ENCODE data around the gene STK25.
"Not testable (repeated sequence)": the region's sequence is repeated elsewhere in the genome, so short reads cannot be mapped to it uniquely, and the experiment has no call there.

STK25 gene

DNA sequence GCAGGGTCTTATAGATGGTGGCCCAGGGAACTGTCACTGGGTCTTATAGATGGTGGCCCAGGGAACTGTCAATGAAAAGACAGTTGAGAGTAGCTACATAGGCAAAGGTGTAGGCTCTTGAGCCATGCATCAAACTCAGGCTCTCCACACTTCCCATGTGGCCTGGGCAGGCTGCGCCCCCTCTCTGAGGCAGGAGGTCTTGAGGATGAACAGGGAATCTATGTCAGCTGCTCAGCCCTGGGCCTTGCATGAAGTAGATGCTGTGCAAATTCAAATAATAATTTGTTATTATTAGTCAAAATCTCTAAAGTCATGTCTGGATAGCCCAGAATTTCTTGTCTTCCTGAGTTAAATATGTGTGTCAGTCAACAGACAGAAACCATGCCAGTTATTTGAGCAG, 26.7 kb downstream of the STK25 start:
- no peak for DNase-seq
- in situ Hi-C loops (cut with HindIII; ENCODE audit: low pct_ligation_motif_present, low pct_unique_long_range_greater_than_20kb, low sequenced_read_pairs): no loop called here

DNA sequence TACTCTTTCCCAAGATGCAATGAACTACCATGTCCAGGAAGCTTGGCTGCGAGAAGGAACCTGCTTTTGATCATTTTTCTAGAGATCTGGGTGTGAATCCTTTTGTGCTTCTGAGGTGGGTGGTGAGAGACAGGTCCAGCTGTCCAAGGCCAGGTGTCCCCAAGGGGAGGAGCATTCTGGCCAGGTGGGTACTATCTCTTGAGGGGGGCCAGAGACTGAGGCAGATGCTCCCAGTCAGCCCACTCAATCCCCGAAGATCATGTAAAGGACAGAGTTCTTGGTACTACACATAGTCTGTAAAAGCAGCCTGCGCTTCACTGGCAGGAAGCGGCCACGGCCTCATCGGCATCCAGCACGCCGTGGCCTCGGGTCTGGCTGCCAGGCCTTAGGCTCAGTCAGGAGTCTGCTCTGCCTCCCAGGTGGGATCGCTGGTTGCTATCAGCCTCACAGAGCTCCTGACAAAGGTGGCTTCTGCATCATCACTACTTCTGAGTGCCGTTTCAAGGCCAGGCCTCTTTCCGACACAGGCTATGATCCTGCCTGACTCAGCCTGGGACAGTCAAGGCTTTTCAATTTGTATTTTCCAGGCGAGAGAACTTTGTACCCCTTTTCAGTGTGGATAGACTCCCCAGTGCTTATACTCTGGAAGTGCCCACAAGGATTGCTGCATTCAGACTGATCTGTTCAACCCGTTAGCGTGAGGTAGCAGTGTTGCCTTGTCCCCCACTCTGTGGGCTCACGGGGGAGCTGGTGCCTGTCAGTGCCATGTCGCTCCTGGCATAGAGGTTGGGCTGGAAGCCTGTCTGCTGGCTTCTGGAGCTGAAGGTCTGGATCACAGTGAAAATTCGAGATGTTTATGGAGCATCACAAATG, 29.1 kb downstream of the STK25 start:
- in situ Hi-C loops (cut with HindIII; ENCODE audit: low pct_ligation_motif_present, low pct_unique_long_range_greater_than_20kb, low sequenced_read_pairs): no loop called here
- DNase-seq: no peak

DNA sequence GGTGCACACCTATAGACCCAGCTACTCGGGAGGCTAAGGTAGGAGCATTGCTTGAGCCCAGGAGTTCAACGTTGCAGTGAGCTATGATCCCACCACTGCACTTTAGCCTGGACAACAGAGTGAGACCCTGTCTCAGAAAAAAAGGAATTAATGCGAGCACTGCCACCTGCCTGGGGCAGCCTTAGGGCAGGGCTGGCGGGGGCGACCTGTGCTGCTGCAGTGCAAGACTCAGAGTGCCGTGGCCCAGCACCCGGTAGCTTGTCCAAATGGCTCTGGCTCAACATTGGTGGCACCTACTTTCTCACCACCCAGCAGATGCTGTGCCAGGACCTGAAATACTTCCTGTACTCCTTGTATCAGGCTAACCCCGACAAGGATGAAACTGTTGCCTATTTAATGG, 30.2 kb downstream of the STK25 start:
- in situ Hi-C loops (cut with HindIII; ENCODE audit: low pct_ligation_motif_present, low pct_unique_long_range_greater_than_20kb, low sequenced_read_pairs): no loop called here
- no peak for DNase-seq

DNA sequence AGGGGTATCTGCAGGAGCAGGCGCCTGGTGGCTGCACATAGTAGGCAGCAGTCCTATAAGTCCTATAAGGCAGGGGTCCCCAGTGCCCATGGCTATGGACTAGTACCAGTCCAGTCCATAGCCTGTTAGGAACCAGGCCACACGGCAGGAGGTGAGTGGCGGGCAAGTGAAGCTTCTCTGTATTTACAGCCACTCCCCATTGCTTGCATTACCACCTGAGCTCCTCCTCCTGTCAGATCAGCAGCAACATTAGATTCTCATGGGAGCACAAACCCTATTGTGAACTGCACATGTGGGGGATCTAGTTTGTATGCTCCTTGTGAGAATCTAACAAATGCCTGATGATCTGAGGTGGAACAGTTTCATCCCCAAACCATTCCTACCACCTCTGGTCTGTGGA, 33.1 kb downstream of the STK25 start:
- in situ Hi-C loops (cut with HindIII; ENCODE audit: low pct_ligation_motif_present, low pct_unique_long_range_greater_than_20kb, low sequenced_read_pairs): no loop called here

DNA sequence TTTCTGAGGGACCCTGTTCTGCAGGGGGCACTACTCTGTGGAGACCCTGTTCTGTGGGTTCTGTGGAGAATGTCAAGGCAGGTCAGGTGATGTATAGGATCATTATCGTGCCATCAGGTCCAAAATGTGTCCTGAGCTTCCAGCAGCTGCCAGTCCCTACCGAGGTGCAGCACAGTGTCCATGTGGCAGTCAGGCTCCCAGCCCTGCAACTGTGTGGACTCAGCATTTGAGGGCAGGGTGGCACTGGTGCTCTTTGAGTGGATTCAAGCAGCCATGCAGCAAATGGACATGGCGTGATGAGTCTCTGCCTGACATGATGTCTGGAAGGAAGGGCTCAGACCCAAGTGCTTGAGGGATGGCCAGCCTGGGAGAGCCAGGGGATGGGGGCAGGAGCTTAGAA, 35.0 kb downstream of the STK25 start:
- DNase-seq: no peak
- in situ Hi-C loops (cut with HindIII; ENCODE audit: low pct_ligation_motif_present, low pct_unique_long_range_greater_than_20kb, low sequenced_read_pairs): no loop called here

More for the DNA sequence above, 33.1 kb downstream of the STK25 start:
- no peak for DNase-seq

DNA sequence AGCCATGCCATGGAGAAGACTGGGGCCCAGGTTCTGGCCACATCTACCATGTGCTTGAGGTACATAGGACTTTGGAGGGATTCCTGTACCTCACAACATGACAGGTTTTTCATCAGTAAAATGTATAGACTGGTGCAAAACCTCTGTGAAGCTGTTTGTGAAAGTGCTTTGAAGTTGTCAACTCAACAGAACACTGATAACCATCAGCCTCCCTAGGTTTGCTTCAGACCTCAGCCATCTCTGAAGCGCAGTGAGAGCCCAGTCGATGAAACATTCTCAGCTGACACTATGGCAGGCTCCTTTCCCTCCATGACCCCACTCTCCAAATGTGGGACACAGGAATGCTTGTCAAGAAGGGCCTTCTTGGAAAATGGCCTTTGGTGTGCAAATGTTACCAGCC, 38.6 kb downstream of the STK25 start:
- no peak for DNase-seq
- in situ Hi-C loops (cut with HindIII; ENCODE audit: low pct_ligation_motif_present, low pct_unique_long_range_greater_than_20kb, low sequenced_read_pairs): no loop called here

DNA sequence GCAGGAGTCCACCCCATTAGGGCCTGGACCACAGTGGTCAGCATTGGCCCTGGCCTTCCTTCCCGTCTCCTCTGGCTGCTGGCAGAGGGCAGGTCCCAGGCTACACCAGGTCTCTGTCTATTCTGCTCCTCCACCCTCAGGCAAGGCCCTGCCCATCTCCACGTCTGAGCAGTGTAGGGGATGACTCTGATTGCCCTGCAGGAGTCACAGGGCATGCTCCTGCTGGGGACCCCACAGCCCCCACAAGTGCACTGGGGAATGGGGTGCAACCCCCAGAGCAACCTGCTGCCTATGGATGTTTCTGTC, 40.0 kb downstream of the STK25 start:
- DNase-seq: no peak
- in situ Hi-C loops (cut with HindIII; ENCODE audit: low pct_ligation_motif_present, low pct_unique_long_range_greater_than_20kb, low sequenced_read_pairs): no loop called here

DNA sequence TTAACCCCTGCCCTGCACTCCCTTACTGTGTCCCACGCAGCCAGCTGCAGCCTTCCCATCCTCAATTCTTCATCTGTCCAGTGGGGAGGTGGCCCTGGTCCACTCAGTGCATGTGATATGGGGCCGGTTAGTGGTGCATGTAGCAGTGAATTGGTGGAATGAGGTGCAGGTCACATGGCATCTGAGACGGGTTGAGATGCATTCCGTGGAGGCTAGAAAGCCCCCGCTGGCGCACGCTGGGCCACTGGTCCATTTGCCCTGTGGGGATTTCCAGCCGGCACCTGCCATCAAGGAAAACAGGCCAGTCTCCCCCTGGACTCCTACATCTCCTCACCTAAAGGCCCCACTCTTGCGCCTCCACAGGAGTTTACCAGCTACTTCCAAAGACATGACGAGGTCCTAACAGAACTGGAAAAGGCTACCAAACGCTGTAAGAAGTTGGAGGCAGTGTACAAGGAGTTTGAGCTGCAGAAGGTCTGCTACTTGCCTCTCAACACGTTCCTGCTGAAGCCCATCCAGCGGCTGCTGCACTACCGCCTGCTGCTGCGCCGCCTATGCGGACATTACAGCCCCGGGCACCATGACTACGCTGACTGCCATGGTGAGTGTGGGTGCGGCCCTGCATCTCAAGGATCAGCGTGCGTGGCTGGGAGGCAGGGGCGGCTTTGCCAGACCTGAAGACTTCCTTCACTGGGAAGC, 40.5 kb downstream of the STK25 start:
- in situ Hi-C loops (cut with HindIII; ENCODE audit: low pct_ligation_motif_present, low pct_unique_long_range_greater_than_20kb, low sequenced_read_pairs): no loop called here

DNA sequence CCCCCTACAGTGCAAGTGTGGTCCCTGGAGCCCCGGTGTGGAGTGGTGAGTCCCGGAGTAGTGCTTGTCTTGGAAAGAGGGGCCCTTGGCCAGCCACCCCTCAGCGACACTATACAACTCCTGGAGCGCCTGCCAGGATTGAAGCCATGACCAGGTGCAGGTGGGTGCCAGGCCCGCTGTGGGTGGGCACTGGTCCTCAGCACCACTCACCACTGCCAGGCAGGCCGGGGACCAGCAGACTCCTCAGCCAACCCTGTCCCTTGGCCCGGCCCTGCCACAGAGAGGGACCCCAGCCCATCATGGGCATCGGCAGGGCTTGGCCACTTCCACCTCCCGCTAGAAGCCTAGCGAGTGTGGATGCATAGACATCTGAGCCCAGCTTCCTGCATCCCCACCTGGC, 42.2 kb downstream of the STK25 start:
- DNase-seq: no peak
- in situ Hi-C loops (cut with HindIII; ENCODE audit: low pct_ligation_motif_present, low pct_unique_long_range_greater_than_20kb, low sequenced_read_pairs): no loop called here

More for the DNA sequence above, 40.5 kb downstream of the STK25 start:
- DNase-seq: no peak

DNA sequence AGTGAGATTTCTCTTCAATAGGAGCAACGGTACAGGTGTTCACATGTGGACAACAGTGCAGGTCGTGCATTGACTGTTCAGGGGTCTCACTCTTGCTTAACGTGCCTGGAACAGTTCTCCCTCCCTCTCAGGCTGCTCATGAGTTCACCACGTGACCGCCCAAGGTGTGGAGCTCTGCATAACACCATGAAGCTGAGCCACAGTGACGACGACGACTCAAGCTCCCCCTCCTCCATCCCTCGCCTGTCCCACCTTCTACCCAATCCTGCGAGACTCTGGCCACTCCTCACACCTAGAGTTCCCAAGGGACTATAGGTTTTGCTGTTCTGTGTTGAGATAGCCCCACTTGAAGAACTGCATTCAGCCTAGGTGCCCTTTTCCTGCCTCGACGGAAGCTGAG, 42.8 kb downstream of the STK25 start:
- DNase-seq: no peak
- in situ Hi-C loops (cut with HindIII; ENCODE audit: low pct_ligation_motif_present, low pct_unique_long_range_greater_than_20kb, low sequenced_read_pairs): no loop called here

DNA sequence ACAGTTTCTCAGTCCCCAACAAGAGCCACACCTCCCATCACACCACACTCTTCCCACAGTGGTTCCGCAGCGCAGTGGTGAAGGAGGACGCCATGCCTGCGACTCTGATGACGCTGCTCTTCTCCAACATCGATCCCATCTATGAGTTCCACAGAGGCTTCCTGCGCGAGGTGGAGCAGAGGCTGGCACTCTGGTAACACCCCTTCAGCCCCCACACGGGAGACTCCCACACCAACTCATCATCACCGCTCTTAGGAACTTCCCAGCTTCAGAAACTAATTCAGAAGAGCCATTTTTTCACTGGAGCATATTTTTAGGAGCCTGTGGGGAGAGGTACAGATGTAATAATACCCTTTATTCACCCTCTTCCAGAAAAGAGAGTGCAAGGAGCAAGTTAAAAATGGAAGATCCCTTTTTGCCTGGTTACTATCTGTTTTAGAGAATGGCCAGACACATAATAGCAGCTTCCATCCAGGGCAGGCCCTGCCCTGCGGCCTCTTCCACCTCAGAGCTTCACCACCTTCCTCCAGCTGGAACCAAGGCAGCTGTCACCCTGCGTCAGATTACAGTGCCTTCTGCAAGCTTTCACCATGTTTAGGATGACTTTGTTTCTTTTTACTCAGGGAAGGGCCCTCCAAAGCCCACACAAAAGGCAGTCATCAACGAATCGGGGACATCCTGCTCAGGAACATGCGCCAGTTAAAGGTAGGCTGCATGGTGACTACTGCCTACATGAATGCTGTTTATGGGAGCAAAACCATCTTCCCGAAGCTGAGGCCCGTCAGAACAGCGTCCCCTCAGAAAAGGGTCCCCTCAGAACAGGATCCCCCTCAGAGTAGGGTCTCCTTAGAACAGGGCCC, 44.9 kb downstream of the STK25 start:
- in situ Hi-C loops (cut with HindIII; ENCODE audit: low pct_ligation_motif_present, low pct_unique_long_range_greater_than_20kb, low sequenced_read_pairs): no loop called here

DNA sequence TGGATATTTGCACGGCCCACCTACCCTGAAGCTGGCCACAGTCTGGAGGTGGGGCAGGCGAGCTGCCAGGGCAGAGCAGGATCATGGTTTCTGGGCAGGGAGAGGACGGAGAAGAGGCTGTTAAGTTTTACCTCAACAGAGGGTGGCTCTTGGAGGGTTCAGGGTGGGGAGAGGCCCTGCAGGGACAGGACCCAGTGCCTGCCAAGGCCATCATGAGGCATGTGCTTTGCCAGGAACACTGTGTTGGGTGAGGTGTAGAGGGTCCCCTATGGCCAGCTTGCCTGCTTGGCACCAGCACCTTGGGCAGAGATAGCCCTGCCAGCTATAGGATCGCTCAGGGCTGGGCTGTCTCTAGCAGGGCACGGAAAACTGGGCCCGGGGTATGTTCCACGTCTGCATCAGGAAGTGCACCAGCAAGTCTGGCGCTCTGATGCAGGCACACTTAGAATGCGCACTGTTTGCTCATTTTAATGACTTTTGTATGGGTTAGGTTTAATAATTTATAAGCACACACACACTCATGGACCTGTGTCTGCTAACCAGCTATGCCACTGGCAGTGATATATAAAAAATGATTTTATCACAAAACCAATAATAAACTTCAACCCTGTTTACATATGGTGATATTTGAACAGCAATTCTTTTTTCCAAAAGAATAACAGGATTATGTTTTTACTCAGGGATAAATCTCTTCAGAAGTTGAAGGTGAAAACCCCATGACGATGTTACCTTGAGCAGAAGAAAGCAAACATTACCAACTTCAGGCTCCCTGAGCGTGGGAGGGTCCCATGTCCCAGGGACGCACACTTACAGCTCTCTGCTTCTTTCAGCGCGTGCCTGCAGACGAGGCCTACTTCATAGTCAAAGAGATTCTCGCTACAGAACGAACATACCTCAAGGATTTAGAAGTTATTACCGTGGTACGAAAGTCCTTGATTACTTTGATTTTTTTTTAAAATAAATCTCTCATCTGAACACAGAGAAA, 46.4 kb downstream of the STK25 start:
- in situ Hi-C loops (cut with HindIII; ENCODE audit: low pct_ligation_motif_present, low pct_unique_long_range_greater_than_20kb, low sequenced_read_pairs): no loop called here
- DNase-seq: no peak

More for the DNA sequence above, 44.9 kb downstream of the STK25 start:
- DNase-seq: no peak

DNA sequence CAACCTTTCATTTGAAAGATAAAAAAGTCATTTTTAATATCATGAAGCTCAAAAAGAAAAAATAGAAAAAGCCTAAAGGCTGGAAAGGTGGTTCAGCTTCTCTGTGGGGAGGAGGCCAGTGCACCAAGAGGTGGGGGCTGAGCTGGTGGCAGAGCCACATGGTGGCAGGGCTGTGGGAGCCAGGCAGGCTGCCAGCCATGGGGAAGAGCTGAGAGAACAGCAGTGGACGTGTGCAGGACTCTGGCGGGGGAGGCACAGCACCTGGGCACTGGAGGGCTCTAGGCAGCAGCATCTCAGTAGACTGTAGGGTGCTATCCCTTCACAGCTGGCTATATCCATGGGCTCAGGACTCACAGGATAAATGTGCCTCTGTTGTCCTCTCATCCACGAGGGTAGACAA, 47.8 kb downstream of the STK25 start:
- in situ Hi-C loops (cut with HindIII; ENCODE audit: low pct_ligation_motif_present, low pct_unique_long_range_greater_than_20kb, low sequenced_read_pairs): no loop called here
- no peak for DNase-seq

DNA sequence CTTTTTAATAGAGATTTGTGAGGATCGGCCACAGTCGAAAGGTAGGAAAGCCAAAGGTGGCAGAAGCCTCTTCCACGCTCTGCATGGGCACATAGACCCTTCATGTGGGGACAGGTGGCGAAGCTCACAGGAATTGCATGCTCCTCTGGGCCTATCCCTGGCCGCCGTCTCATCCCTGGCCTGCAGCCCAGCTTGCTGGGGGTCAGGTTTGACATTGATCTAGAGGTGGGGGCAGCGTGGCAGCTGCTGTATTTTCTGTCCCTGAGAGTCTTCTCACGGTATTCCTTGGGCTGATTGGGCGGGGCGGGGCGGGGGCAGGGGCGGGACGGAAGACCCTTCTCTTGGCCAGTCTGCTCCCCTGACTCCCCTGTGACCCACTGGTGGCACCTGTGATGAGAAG, 48.9 kb downstream of the STK25 start:
- in situ Hi-C loops (cut with HindIII; ENCODE audit: low pct_ligation_motif_present, low pct_unique_long_range_greater_than_20kb, low sequenced_read_pairs): no loop called here
- no peak for DNase-seq

DNA sequence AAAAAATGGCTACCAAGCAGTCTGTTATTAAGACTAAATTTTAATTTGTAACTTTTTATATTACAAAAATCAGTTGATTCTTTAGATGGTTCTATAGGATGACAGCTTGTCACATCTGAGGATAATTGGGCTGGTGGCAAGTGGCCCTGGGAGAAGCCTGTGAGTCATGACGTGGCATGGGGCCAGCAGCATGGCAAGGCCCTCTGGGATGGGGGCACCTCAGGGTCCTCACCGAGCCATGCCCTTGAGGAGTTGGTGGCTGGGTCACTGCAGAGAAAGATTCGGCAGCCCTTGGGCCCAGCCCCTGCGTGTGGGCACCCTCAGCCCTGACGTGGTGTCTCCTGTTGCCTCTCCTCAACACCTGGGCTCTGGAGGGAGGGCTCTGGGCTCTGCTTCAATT, 49.7 kb downstream of the STK25 start:
- no peak for DNase-seq
- in situ Hi-C loops (cut with HindIII; ENCODE audit: low pct_ligation_motif_present, low pct_unique_long_range_greater_than_20kb, low sequenced_read_pairs): no loop called here

DNA sequence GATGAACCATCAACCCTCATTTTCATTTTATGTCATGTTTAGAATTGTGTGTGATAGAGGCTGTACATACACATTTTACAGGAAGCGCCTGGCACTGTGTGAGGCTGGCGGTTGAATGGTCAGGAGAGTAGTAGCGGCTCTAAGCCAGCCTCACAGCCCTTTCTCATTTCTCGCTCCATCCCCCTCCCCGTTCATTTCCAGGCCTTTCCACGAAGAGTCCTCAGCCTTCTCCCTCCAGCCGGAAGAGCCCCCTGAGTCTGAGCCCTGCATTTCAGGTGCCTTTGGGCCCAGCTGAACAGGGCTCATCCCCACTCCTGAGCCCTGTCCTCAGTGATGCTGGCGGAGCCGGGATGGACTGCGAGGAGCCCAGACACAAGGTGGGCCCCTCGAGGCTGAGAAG, 51.8 kb downstream of the STK25 start:
- DNase-seq: no peak
- in situ Hi-C loops (cut with HindIII; ENCODE audit: low pct_ligation_motif_present, low pct_unique_long_range_greater_than_20kb, low sequenced_read_pairs): no loop called here

DNA sequence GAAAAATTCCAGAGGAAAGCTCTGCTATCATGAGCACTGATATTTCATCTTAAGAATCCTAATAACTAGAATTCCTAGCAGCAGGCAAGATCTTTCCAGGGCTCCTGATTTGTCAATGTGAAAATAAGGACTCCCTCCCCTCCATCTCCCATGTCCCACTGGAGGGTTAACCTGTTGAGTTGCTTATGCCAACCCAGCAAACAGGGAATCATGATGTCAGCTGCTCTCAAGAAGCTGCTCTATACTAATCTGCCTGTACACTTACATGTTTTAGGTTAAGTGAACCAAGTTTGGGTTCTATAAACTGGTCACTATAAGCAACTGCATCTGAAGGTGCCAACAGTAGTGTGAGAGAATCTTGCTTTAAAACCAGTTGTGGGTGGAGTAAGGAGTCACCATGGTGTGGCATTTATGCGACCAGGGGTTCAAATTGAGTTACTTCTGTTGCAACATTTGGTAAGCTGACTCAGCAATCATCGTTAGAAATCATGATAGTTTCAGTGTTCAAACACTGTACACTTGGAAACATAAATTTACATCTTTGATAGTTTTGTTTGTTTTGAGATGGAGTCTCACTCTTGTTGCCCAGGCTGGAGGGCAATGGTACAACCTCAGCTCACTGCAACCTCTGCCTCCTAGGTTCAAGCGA, 53.4 kb downstream of the STK25 start:
- in situ Hi-C loops (cut with HindIII; ENCODE audit: low pct_ligation_motif_present, low pct_unique_long_range_greater_than_20kb, low sequenced_read_pairs): no loop called here
- DNase-seq: no peak

DNA sequence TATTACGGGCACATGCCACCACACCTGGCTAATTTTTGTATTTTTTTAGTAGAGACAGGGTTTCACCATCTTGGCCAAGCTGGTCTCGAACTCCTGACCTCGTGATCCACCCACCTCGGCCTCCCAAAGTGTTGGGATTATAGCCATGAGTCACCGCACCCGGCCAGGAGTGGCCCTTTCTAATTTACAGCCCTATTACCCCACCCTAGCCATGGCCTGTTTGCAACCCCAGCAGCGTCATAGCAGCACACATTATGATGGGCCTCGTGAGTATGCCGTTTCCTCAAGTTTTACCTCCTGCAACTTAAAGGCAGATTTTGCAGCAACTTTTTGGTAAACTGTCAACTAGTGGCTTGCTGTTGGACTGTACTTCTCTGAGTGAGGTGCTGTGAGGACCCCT, 54.5 kb downstream of the STK25 start:
- in situ Hi-C loops (cut with HindIII; ENCODE audit: low pct_ligation_motif_present, low pct_unique_long_range_greater_than_20kb, low sequenced_read_pairs); DNase-seq: not testable (repeated sequence)

Measured in ACHN (cell line).